ENCODE results near the gene GMPS.
"Not testable (repeated sequence)": the region's sequence is repeated elsewhere in the genome, so short reads cannot be mapped to it uniquely, and the experiment has no call there.

GMPS gene

GRCh38 chr3:155862290-155862982 lies 8.0 kb upstream of the GMPS start:
- not testable (repeated sequence) for H3K27me3 Mint-ChIP-seq, H3K9me3 Mint-ChIP-seq
- Mint-ChIP-seq H3K27ac (peak overlapping the region; percentile 72 to 92), H3K4me3 (peak overlapping the region; percentile 44 to 66), H3K4me1 (peaks cover 26% of the 10 kb centered on the region)
- DNase-seq (peak; percentile 62 to 79), ATAC-seq (peak; percentile 91)

GRCh38 chr3:155863072-155863784 lies 7.2 kb upstream of the GMPS start:
- peak overlapping the region; percentile 44 to 66 for H3K4me3 Mint-ChIP-seq
- H3K27me3 Mint-ChIP-seq: no peaks in the 10 kb centered on the region
- no peak for DNase-seq
- peaks cover 19% of the 10 kb centered on the region for H3K4me1 Mint-ChIP-seq
- ATAC-seq: peak; percentile 13
- H3K9me3 Mint-ChIP-seq: peaks cover 0 to 5% of the 10 kb centered on the region in 2 donors
- H3K27ac Mint-ChIP-seq: peak overlapping the region in 1 of 2 donors; percentile 92

- DNase-seq (no peak), ATAC-seq (peak; percentile 0)
- Mint-ChIP-seq H3K27ac (peak overlapping the region; percentile 88 to 95), H3K9me3 (no peaks in the 10 kb centered on the region), H3K4me1 (peaks cover 12% of the 10 kb centered on the region), H3K4me3 (peak overlapping the region; percentile 89 to 95), H3K27me3 (no peaks in the 10 kb centered on the region)
These were observed 759 bp upstream of the GMPS start for GRCh38 chr3:155869691-155870090.

GRCh38 chr3:155870945-155871745 lies 695 bp downstream of the GMPS start:
- peak overlapping the region; percentile 89 to 90 for H3K4me3 Mint-ChIP-seq
- H3K4me1 Mint-ChIP-seq: peaks cover 18% of the 10 kb centered on the region
- ATAC-seq (peak; percentile 47), DNase-seq (peak; percentile 43 to 55)
- peak overlapping the region; percentile 85 to 90 for H3K27ac Mint-ChIP-seq
- H3K27me3 Mint-ChIP-seq: no peaks in the 10 kb centered on the region
- no peaks in the 10 kb centered on the region for H3K9me3 Mint-ChIP-seq

- H3K27ac Mint-ChIP-seq: peak overlapping the region; percentile 85 to 90
- H3K4me1 Mint-ChIP-seq: peaks cover 18% of the 10 kb centered on the region
- H3K9me3 Mint-ChIP-seq: no peaks in the 10 kb centered on the region
- no peaks in the 10 kb centered on the region for H3K27me3 Mint-ChIP-seq
- ATAC-seq (no peak), DNase-seq (no peak)
- peak overlapping the region; percentile 89 to 90 for H3K4me3 Mint-ChIP-seq
These were observed 1.3 kb downstream of the GMPS start for GRCh38 chr3:155871746-155872158.

GRCh38 chr3:155872904-155873646 lies 2.6 kb downstream of the GMPS start:
- Mint-ChIP-seq H3K9me3 (no peaks in the 10 kb centered on the region), H3K4me1 (peaks cover 30% of the 10 kb centered on the region), H3K27ac (no peak overlapping the region), H3K27me3 (no peaks in the 10 kb centered on the region), H3K4me3 (peak overlapping the region; percentile 21 to 90)
- DNase-seq: no peak
- no peak for ATAC-seq

GRCh38 chr3:155876037-155876436 lies 5.6 kb downstream of the GMPS start:
- no peaks in the 10 kb centered on the region for H3K27me3 Mint-ChIP-seq
- no peaks in the 10 kb centered on the region for H3K9me3 Mint-ChIP-seq
- no peak overlapping the region for H3K27ac Mint-ChIP-seq
- no peak overlapping the region for H3K4me3 Mint-ChIP-seq
- DNase-seq (no peak), ATAC-seq (no peak)
- peaks cover 54% of the 10 kb centered on the region for H3K4me1 Mint-ChIP-seq

- DNase-seq: no peak
- Mint-ChIP-seq H3K9me3 (no peaks in the 10 kb centered on the region), H3K4me1 (peaks cover 54% of the 10 kb centered on the region), H3K27ac (no peak overlapping the region), H3K4me3 (no peak overlapping the region), H3K27me3 (no peaks in the 10 kb centered on the region)
- ATAC-seq: no peak
These were observed 6.1 kb downstream of the GMPS start for GRCh38 chr3:155876503-155876902.

- Mint-ChIP-seq H3K27me3 (no peaks in the 10 kb centered on the region), H3K9me3 (no peaks in the 10 kb centered on the region), H3K27ac (peak overlapping the region in 1 of 2 donors; percentile 3), H3K4me3 (no peak overlapping the region), H3K4me1 (peaks cover 52% of the 10 kb centered on the region)
- DNase-seq (no peak), ATAC-seq (no peak)
These were observed 9.8 kb downstream of the GMPS start for GRCh38 chr3:155880286-155880685.

GRCh38 chr3:155884292-155884691 lies 13.8 kb downstream of the GMPS start:
- Mint-ChIP-seq H3K4me3 (no peak overlapping the region), H3K9me3 (no peaks in the 10 kb centered on the region), H3K27me3 (no peaks in the 10 kb centered on the region), H3K27ac (no peak overlapping the region), H3K4me1 (peaks cover 58% of the 10 kb centered on the region)
- ATAC-seq: no peak
- no peak for DNase-seq

GRCh38 chr3:155885292-155885691 lies 14.8 kb downstream of the GMPS start:
- H3K4me1 Mint-ChIP-seq: peaks cover 53% of the 10 kb centered on the region
- H3K4me3 Mint-ChIP-seq: no peak overlapping the region
- DNase-seq (no peak), ATAC-seq (no peak)
- H3K27ac Mint-ChIP-seq: no peak overlapping the region
- H3K27me3 Mint-ChIP-seq: no peaks in the 10 kb centered on the region
- H3K9me3 Mint-ChIP-seq: no peaks in the 10 kb centered on the region

GRCh38 chr3:155886348-155886747 lies 15.9 kb downstream of the GMPS start:
- H3K4me3 Mint-ChIP-seq, DNase-seq, ATAC-seq, H3K9me3 Mint-ChIP-seq, H3K27me3 Mint-ChIP-seq: not testable (repeated sequence)
- Mint-ChIP-seq H3K27ac (peak overlapping the region in 1 of 2 donors; percentile 31), H3K4me1 (peaks cover 55% of the 10 kb centered on the region)

- Mint-ChIP-seq H3K4me3 (no peak overlapping the region), H3K27ac (no peak overlapping the region), H3K9me3 (no peaks in the 10 kb centered on the region), H3K27me3 (no peaks in the 10 kb centered on the region), H3K4me1 (peaks cover 51% of the 10 kb centered on the region)
- ATAC-seq (no peak), DNase-seq (no peak)
These were observed 16.5 kb downstream of the GMPS start for GRCh38 chr3:155886915-155887314.

GRCh38 chr3:155889212-155889611 lies 18.8 kb downstream of the GMPS start:
- no peak for ATAC-seq
- H3K27ac Mint-ChIP-seq: no peak overlapping the region
- peaks cover 47% of the 10 kb centered on the region for H3K4me1 Mint-ChIP-seq
- no peaks in the 10 kb centered on the region for H3K9me3 Mint-ChIP-seq
- H3K27me3 Mint-ChIP-seq: no peaks in the 10 kb centered on the region
- DNase-seq: no peak
- H3K4me3 Mint-ChIP-seq: no peak overlapping the region

- H3K27ac Mint-ChIP-seq: no peak overlapping the region
- H3K27me3 Mint-ChIP-seq: no peaks in the 10 kb centered on the region
- H3K4me1 Mint-ChIP-seq: peaks cover 41% of the 10 kb centered on the region
These were observed 19.5 kb downstream of the GMPS start for GRCh38 chr3:155889952-155890351.

More at GRCh38 chr3:155889952-155890351, 19.5 kb downstream of the GMPS start:
- ATAC-seq (no peak), DNase-seq (no peak)
- Mint-ChIP-seq H3K9me3 (no peaks in the 10 kb centered on the region), H3K4me3 (no peak overlapping the region)
